K562 (cell line): ENCODE measurements around the gene NEK1.

Experiments used
- CHD2 ChIP-seq: IDR thresholded peaks from 2 replicates; pipeline ENCODE4 v1.6.1; 2011; ENCODE audit warnings: low read depth, low read length
- CTCF ChIP-seq, 3 experiments: IDR thresholded peaks in 2 of 3; conservative IDR thresholded peaks in 1 of 3; 2 replicates each; pipeline ENCODE4 v1.5.1; 2011 to 2012; ENCODE audit warnings: low read length in 3 of 3, mild to moderate bottlenecking in 3 of 3, control low read depth in 2 of 3, improper control_type of control experiment in 1 of 3, inconsistent platforms in 1 of 3, low read depth in 1 of 3, mixed read lengths in 1 of 3, moderate library complexity in 1 of 3; ENCODE audit not compliant: insufficient read depth in 2 of 3
- GATA2 ChIP-seq: sonication (generic); formaldehyde crosslinking; IDR thresholded peaks from 2 replicates; pipeline ENCODE4 v1.4.0; 2020; ENCODE audit warnings: mild to moderate bottlenecking, missing genetic modification reagents
- KLF16 ChIP-seq: IDR thresholded peaks from 2 replicates; pipeline ENCODE4 v1.6.1; 2016; ENCODE audit warnings: antibody characterized with exemption
- NR3C1 ChIP-seq: sonication (generic); formaldehyde crosslinking; IDR thresholded peaks from 2 replicates; pipeline ENCODE4 v1.8.1; 2022; ENCODE audit warnings: missing genetic modification reagents
- SP1 ChIP-seq: sonication (generic); formaldehyde crosslinking; IDR thresholded peaks from 2 replicates; pipeline ENCODE4 v1.8.1; 2022; ENCODE audit warnings: mild to moderate bottlenecking, missing genetic modification reagents
- WHSC1 ChIP-seq: IDR thresholded peaks from one replicate; pipeline ENCODE4 v1.6.1; 2012; ENCODE audit warnings: low read length, control low read depth, inconsistent platforms
- YY1 ChIP-seq, 3 experiments: IDR thresholded peaks; 2 replicates each; pipeline ENCODE4 v1.6.1; 2011; ENCODE audit warnings: low read length in 2 of 3, mild to moderate bottlenecking in 2 of 3, moderate library complexity in 2 of 3, borderline replicate concordance in 1 of 3, control low read depth in 1 of 3, low read depth in 1 of 3; ENCODE audit not compliant: insufficient read depth in 3 of 3, insufficient replicate concordance in 2 of 3, control insufficient read depth in 1 of 3, insufficient read length in 1 of 3; ENCODE audit errors: extremely low read depth in 1 of 3
- ZNF212 ChIP-seq: fragments of 450-650 bp; formaldehyde crosslinking; IDR thresholded peaks from 2 replicates; pipeline ENCODE4 v1.4.0; 2020; ENCODE audit warnings: mild to moderate bottlenecking

GRCh38 chr4:169604903-169605331 is 7.5 kb downstream of the NEK1 start:
- TF ChIP-seq KLF16 (no peak), WHSC1 (no peak), CHD2 (no peak), SP1 (CRISPR knock-in tag) (no peak), GATA2 (CRISPR knock-in tag) (no peak), ZNF212 (CRISPR knock-in tag) (no peak), YY1 (IDR thresholded peaks at IDR 0.05; ENCODE audit: borderline replicate concordance in 1 of 3, control insufficient read depth in 1 of 3, extremely low read depth in 1 of 3, insufficient read depth in 3 of 3, insufficient read length in 1 of 3, insufficient replicate concordance in 2 of 3, low read depth in 1 of 3, low read length in 2 of 3) (no peak), NR3C1 (CRISPR knock-in tag) (no peak), CTCF (IDR thresholded peaks at IDR 0.05 in 2 of 3, conservative IDR thresholded peaks at IDR 0.05 in 1 of 3; ENCODE audit: insufficient read depth in 2 of 3, low read depth in 1 of 3, low read length in 3 of 3) (no peak)
